ENCODE measurements around the gene CDH19.
"Not testable (repeated sequence)": the region's sequence is repeated elsewhere in the genome, so short reads cannot be mapped to it uniquely, and the experiment has no call there.

Gene CDH19

GRCh38 chr18:66466184-66466583 lies 137.7 kb downstream of the CDH19 start:
- DNase-seq (ENCODE audit: low read depth in 2 of 3, low spot score in 2 of 3), result not testable (repeated sequence)

DNA sequence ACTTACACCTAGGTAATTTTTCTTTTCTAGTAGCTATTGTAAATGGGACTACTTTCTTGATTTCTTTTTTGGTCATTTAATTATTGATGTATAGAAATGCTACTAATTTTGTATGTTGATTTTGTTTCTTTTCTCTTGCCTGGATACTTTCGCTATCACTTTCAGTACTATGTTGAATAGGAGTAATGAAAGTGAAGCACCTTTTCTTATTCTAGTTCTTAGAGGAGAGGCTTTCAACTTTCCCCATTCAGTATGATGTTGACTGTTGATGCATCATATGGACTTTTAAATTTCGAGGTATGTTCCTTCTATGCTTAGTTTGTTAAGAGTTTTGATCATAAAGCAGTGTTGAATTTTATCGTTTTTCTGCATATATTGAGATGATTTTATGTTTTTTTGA lies 142.5 kb downstream of the CDH19 start:
- DNase-seq (ENCODE audit: low read depth in 2 of 3, low spot score in 2 of 3), result no peak

DNA sequence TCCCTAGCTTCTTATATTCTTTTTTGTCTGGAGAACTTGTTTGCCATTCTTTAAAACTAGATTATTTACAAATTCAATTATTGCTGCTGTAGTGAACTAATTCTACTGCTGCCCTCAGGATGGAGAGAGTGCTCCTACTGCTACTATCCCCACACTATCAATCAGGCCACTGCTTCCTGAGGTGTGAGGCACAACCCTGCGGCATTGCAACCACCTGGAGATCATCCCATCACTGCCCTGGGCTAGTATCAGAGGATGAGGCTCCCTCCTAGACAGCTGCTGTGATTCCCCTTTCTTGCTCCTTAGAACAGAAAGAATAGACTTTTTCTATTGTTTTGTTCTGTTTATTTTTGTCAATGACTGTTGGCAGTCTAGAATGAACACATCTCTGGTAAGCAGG lies 146.6 kb downstream of the CDH19 start:
- DNase-seq (ENCODE audit: low read depth in 2 of 3, low spot score in 2 of 3), result no peak
